Testis (tissue), 3 donors: Measurements from ENCODE around the gene SLC15A4. TPM values are rescaled to one million over a fixed set of nuclear protein-coding genes. Genes with fewer than 3 reads are reported as not detected.

Experiments
- DNase-seq: peaks from one replicate; pipeline ENCODE4 v3.0.0-alpha.2; 2019
- H3K27ac ChIP-seq, 2 donors: fragments of 200-600 bp; sonication (generic); one replicate each; pipeline ENCODE4 v1.5.1; 2019
- H3K27me3 ChIP-seq: fragments of 200-600 bp; sonication (generic); one replicate; pipeline ENCODE4 v1.5.1; 2019
- H3K36me3 ChIP-seq: fragments of 200-600 bp; sonication (generic); one replicate; pipeline ENCODE4 v1.5.1; 2017; ENCODE audit warnings: low read depth; ENCODE audit errors: missing control alignments
- H3K4me1 ChIP-seq: fragments of 200-600 bp; sonication (generic); one replicate; pipeline ENCODE4 v1.5.1; 2019
- H3K4me3 ChIP-seq, 2 donors: fragments of 200-600 bp; sonication (generic); one replicate each; pipeline ENCODE4 v1.5.1; 2017 to 2019
- H3K9me3 ChIP-seq: fragments of 200-600 bp; sonication (generic); one replicate; pipeline ENCODE4 v1.5.1; 2017
- POLR2A ChIP-seq: fragments of 450-650 bp; IDR thresholded peaks from one replicate; pipeline ENCODE4 v1.6.1; 2017; ENCODE audit warnings: antibody characterized with exemption, mild to moderate bottlenecking, moderate library complexity
- WGBS, 2 donors: methylation state at CpG; one replicate each; pipeline ENCODE4 v1.1.5; 2018; 5-methylcytosine and 5-hydroxymethylcytosine counted together
- intact Hi-C: fragments of 100-400 bp; cut with DNase I; formaldehyde crosslinking; loops from one replicate; pipeline ENCODE4 v1.15.1; 2023; ENCODE audit warnings: low total_unique reads
- polyA plus RNA-seq: library from polyadenylated mRNA; stranded (reverse); fragments of 350-450 nt; fragmentation: Illumina TruSeq; extraction: RNeasy Lipid Tissue Mini Kit (QIAGEN cat#74804); gene quantifications from one replicate; pipeline ENCODE4 v1.2.3, GENCODE V29; 2014; ENCODE audit warnings: low read depth, low replicate concordance; ENCODE audit not compliant: insufficient read depth
- total RNA-seq, 2 donors: library from RNA; depleted of rRNA; stranded (reverse); fragments of >200 nt; gene quantifications; one replicate each; pipeline ENCODE4 v1.2.3, GENCODE V29; 2016
- TF ChIP-seq, protein P1 (sequence below), 3 experiments: fragments of 450-650 bp in 2 of 3; fragments of 200-600 bp in 1 of 3; sonication (generic) in 1 of 3; IDR thresholded peaks; one replicate each; pipeline ENCODE4 v1.5.1; 2016 to 2019; ENCODE audit warnings: antibody characterized with exemption in 3 of 3, mild to moderate bottlenecking in 2 of 3, moderate library complexity in 1 of 3

The SLC15A4 gene
- total and polyA plus RNA-seq, 3 donors from 2014 or later = 59.7 to 83.7 (median 81.3) TPM

DNA sequence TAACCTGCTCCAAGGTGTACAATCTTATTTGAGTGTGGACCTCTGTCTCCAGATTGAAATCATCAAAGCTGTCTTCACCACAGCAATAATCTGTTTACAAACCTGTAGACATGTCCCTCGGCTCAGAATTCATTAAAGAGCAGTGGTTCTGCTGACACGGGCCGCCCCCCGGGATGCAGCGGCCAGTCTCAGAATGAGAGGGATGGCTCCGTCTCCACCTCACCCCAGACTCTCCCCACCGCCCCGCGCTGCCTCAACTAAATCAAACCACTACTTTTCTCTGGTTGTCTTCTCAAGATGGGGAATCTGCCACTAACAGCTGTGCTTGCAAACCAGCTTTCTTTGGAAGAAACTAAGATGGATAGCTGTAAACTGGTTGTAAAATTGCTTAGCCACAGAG lies 56.2 kb downstream of the SLC15A4 start:
- TF ChIP-seq POLR2A = no peak
- TF ChIP-seq, protein P1, sequence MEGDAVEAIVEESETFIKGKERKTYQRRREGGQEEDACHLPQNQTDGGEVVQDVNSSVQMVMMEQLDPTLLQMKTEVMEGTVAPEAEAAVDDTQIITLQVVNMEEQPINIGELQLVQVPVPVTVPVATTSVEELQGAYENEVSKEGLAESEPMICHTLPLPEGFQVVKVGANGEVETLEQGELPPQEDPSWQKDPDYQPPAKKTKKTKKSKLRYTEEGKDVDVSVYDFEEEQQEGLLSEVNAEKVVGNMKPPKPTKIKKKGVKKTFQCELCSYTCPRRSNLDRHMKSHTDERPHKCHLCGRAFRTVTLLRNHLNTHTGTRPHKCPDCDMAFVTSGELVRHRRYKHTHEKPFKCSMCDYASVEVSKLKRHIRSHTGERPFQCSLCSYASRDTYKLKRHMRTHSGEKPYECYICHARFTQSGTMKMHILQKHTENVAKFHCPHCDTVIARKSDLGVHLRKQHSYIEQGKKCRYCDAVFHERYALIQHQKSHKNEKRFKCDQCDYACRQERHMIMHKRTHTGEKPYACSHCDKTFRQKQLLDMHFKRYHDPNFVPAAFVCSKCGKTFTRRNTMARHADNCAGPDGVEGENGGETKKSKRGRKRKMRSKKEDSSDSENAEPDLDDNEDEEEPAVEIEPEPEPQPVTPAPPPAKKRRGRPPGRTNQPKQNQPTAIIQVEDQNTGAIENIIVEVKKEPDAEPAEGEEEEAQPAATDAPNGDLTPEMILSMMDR (IDR thresholded peaks at IDR 0.05) = no peak
- Histone ChIP-seq H3K27me3 (no peaks in the 10 kb centered on the region), H3K4me1 (no peaks in the 10 kb centered on the region), H3K36me3 (no peaks in the 10 kb centered on the region), H3K9me3 (no peaks in the 10 kb centered on the region), H3K4me3 (no peak overlapping the region), H3K27ac (no peak overlapping the region)
- intact Hi-C loops = no loop called here
- DNase-seq = no peak
- 43 to 55% methylated on average over 9 of the region's 9 CpGs for WGBS, 2 donors

DNA sequence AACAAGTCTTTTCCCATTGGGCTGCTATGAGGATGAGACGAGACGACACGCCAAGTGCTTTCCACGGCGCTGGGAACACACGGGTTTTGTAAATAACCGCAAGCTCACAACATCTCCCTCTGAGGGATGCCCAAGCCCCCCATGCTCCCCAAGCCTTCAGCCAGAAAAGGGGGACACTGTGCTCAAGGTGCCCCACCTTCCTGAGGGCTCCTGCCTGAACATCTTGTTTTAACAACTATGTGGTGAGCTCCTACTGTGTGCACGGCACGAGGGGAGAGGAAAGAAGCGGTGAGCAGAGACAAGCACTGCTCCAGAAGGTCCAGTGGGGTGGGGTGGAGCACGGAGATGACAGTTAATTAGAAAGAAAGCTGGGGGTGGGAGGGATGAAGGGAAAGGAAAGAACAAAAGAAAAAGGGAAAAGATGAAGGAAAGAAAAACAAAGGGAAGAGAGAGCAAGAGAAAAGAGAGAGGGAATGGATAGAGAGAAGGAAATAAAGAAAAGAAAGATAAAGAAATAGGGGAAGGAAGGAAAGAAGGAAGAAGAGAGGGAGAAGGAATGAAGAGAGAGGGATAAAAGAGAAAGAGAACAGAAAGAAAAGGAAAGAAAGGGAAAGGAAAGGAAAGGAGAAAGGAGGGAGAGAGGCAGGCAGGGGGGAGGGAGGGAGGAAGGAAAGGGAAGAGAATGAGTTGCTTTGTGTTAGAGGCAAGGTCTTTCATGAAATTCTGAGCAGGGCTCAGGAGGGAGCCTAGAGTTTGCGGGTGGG lies 56.8 kb downstream of the SLC15A4 start:
- no peaks in the 10 kb centered on the region for H3K27me3 ChIP-seq
- no peak overlapping the region for H3K27ac ChIP-seq
- H3K4me3 ChIP-seq = no peak overlapping the region
- TF ChIP-seq, protein P1 (IDR thresholded peaks at IDR 0.05) = no peak
- no peak for TF ChIP-seq POLR2A
- 74 to 77% methylated on average over 12 of the region's 12 CpGs for WGBS, 2 donors
- intact Hi-C loops = no loop called here
- DNase-seq = no peak
- H3K4me1 ChIP-seq = no peaks in the 10 kb centered on the region
- H3K36me3 ChIP-seq = no peaks in the 10 kb centered on the region
- H3K9me3 ChIP-seq = no peaks in the 10 kb centered on the region

GRCh38 chr12:128763395-128763794 lies 60.4 kb downstream of the SLC15A4 start:
- no peaks in the 10 kb centered on the region for H3K4me1 ChIP-seq
- H3K4me3 ChIP-seq = no peak overlapping the region
- no peaks in the 10 kb centered on the region for H3K9me3 ChIP-seq
- no peaks in the 10 kb centered on the region for H3K36me3 ChIP-seq
- H3K27me3 ChIP-seq = no peaks in the 10 kb centered on the region
- DNase-seq = no peak
- no peak overlapping the region for H3K27ac ChIP-seq
- intact Hi-C loops = no loop called here
- 70 to 78% methylated on average over 9 of the region's 9 CpGs for WGBS, 2 donors
- TF ChIP-seq, protein P1 (IDR thresholded peaks at IDR 0.05) = no peak
- no peak for TF ChIP-seq POLR2A

GRCh38 chr12:128761379-128761790 lies 62.4 kb downstream of the SLC15A4 start:
- H3K27ac ChIP-seq = no peak overlapping the region
- whole genome bisulfite sequencing, 2 donors = 42 to 52% methylated on average over 4 of the region's 4 CpGs
- no peaks in the 10 kb centered on the region for H3K27me3 ChIP-seq
- TF ChIP-seq, protein P1 (IDR thresholded peaks at IDR 0.05) = no peak
- TF ChIP-seq POLR2A = no peak
- H3K4me3 ChIP-seq = no peak overlapping the region
- no peaks in the 10 kb centered on the region for H3K9me3 ChIP-seq
- intact Hi-C loops = no loop called here
- H3K36me3 ChIP-seq = no peaks in the 10 kb centered on the region
- no peaks in the 10 kb centered on the region for H3K4me1 ChIP-seq
- no peak for DNase-seq

DNA sequence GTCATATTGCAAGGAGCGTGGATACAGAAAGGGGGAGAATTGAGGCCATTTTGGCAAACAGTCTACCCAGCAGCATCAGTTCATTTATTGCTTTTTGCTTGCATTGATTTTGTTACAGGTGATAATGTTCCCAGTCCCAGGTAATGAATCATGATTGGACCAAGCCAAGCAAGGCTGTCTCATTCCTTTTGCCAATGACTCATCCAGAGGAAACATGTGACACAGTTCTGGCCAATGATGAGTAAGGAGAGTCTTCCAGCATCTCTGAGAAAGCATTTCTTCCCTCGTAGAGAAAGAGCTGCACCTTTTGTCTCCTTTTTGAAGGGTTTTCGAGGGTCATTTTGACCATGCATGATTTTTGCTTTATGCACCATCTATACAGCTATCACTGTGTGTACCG lies 68.2 kb downstream of the SLC15A4 start:
- Histone ChIP-seq H3K4me1 (no peaks in the 10 kb centered on the region), H3K27me3 (no peaks in the 10 kb centered on the region), H3K4me3 (no peak overlapping the region), H3K9me3 (no peaks in the 10 kb centered on the region), H3K27ac (no peak overlapping the region), H3K36me3 (no peaks in the 10 kb centered on the region)
- no peak for TF ChIP-seq POLR2A
- TF ChIP-seq, protein P1 (IDR thresholded peaks at IDR 0.05) = no peak
- DNase-seq = no peak
- WGBS, 2 donors = 78 to 92% methylated on average over 4 of the region's 4 CpGs
- intact Hi-C loops = no loop called here
